Measurements from ENCODE around the gene TST. TPM values are rescaled to one million over a fixed set of nuclear protein-coding genes. Genes with fewer than 3 reads are reported as not detected.

Gene TST
- total and polyA plus RNA-seq, 2 of the 8 experiments (the other 6 are each of a cell fraction or from before 2014, with no cell fraction given), result 22.6 to 61.6 TPM

DNA sequence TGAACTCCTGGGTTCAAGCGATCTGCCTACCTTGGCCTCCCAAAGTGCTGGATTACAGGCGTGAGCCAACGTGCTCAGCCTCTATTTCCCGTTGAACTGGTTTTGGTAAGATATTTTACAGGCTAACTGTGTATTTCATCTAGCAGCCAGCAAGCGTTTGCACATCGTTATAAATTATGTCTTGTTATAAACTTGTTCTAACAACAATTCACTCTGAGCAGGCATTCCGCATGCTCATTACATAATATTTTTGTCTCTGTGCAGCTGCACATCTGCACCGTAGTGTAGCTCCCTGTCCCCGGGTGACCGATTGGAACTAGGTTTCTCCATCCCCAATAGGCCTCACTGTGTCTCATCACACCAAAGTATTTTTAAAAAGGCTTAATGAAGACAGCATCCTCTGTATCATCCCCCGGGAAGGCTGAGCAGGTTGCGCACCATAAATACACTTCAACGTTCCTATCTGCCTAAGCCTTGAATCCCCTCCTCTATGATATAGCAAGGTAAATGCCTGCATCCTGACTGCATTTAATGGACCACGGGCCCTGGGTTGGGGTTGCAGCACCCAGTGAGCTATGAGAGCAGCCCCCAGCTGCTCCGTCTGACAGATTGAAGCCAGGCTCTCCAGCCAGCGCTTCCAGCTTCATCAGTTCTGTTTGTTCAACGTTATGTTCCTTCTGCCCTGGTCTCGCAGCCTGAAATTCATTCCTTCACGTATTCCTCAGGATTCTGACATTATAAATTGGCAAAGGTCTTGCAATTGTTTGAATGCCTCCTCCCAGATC lies 47.7 kb downstream of the TST start:
- WGBS, 2 experiments (ENCODE audit: extremely low coverage in 1 of 2, insufficient coverage in 1 of 2, insufficient read length in 1 of 2, insufficient replicate concordance in 2 of 2, low coverage in 1 of 2, low lambda C conversion rate in 2 of 2, missing lambda C conversion rate in 1 of 2), result 85% methylated on average over 19 of the region's 19 CpGs; no CpG with 5 or more reads in 1 of the 2 experiments

More for the DNA sequence above, 47.7 kb downstream of the TST start:
- no peak overlapping the region for H3K4me2 ChIP-seq (ENCODE audit: insufficient read depth in 1 of 2, low read depth in 2 of 2, low read length in 2 of 2)
- H3K9ac ChIP-seq (replicated peaks in 1 of 4; ENCODE audit: extremely low read depth in 1 of 4, low read depth in 3 of 4, low read length in 3 of 4), result no peak overlapping the region
- H4K20me1 ChIP-seq (replicated peaks in 1 of 2; ENCODE audit: control insufficient read depth in 1 of 2, insufficient read depth in 2 of 2, low read length in 2 of 2), result no peaks in the 10 kb centered on the region
- H4K5ac ChIP-seq (ENCODE audit: insufficient read length, low read depth, low read length), result no peak overlapping the region
- no peak overlapping the region for H2BK15ac ChIP-seq (ENCODE audit: low read length)
- H3K23ac ChIP-seq (ENCODE audit: insufficient read length), result no peak overlapping the region
- FAIRE-seq, result no peak
- H2BK5ac ChIP-seq (ENCODE audit: low read depth, low read length), result no peak overlapping the region
- H3K4me1 ChIP-seq (replicated peaks in 1 of 4; ENCODE audit: control insufficient read depth in 3 of 4, insufficient read depth in 4 of 4, low read length in 3 of 4), result no peaks in the 10 kb centered on the region
- H3K23me2 ChIP-seq (ENCODE audit: low read depth, low read length), result no peaks in the 10 kb centered on the region
- no peaks in the 10 kb centered on the region; a peak in 1 of 7 replicates for H3K27me3 ChIP-seq (replicated peaks in 1 of 4; ENCODE audit: control insufficient read depth in 3 of 4, extremely low read depth in 1 of 4, insufficient read depth in 3 of 4, low read length in 3 of 4)
- no peaks in the 10 kb centered on the region for H3K79me1 ChIP-seq (ENCODE audit: low read depth, low read length)
- no peak overlapping the region for H3K14ac ChIP-seq (ENCODE audit: insufficient read length)
- no peak for TF ChIP-seq CTBP2 (IDR thresholded peaks at IDR 0.05; ENCODE audit: borderline replicate concordance, insufficient read depth, insufficient read length, low read length)
- no peak overlapping the region for H3K4ac ChIP-seq (replicated peaks; ENCODE audit: insufficient read length, low read depth, low read length)
- no peak overlapping the region for H3K18ac ChIP-seq (ENCODE audit: extremely low read depth, low read length)
- no peak overlapping the region for H4K8ac ChIP-seq (ENCODE audit: extremely low read depth, insufficient read depth, low read length)
- no peak overlapping the region for H2AK5ac ChIP-seq (ENCODE audit: low read depth, low read length)
- no peak overlapping the region for H3K27ac ChIP-seq (ENCODE audit: low read depth, low read length)
- H3K9me3 ChIP-seq (ENCODE audit: insufficient read depth in 2 of 2, low read depth in 1 of 2, low read length in 1 of 2), result no peaks in the 10 kb centered on the region
- H2AFZ ChIP-seq (ENCODE audit: low read length), result no peak overlapping the region
- H4K91ac ChIP-seq (replicated peaks; ENCODE audit: insufficient read length, low read length), result no peak overlapping the region
- ChIA-PET POLR2A (ENCODE audit: partially characterized antibody) (interaction anchor here (1.1 kb wide), 1 partner anchor 44 kb away, joined by 3 read pairs; no protein-coding TSS in a partner anchor), CTCF (ENCODE audit: partially characterized antibody) (interaction anchor here (1.3 to 2.2 kb wide), 4 partner anchors 13 to 115 kb away, joined by 3 to 7 read pairs (median 3); no protein-coding TSS in a partner anchor)
- H3K4me3 ChIP-seq (ENCODE audit: extremely low read depth in 1 of 4, insufficient read depth in 2 of 4, low read depth in 3 of 4, low read length in 4 of 4), result no peak overlapping the region
- DNase-seq (ENCODE audit: low read depth in 1 of 2, low spot score in 2 of 2), result no peak
- H3K56ac ChIP-seq (replicated peaks; ENCODE audit: insufficient read length, low read depth, low read length), result no peak overlapping the region
- no peaks in the 10 kb centered on the region for H3K79me2 ChIP-seq (ENCODE audit: control insufficient read depth in 1 of 2, insufficient read depth in 2 of 2, low read length in 2 of 2)
- H2BK12ac ChIP-seq (ENCODE audit: low read depth, low read length), result no peak overlapping the region
- no peaks in the 10 kb centered on the region for H3K36me3 ChIP-seq (ENCODE audit: control insufficient read depth in 2 of 4, insufficient read depth in 4 of 4, low read length in 3 of 4)
- H2BK120ac ChIP-seq (replicated peaks; ENCODE audit: low read depth, low read length), result no peak overlapping the region
- no peak overlapping the region for H2BK20ac ChIP-seq (ENCODE audit: low read length)

Measured in H1 (cell line).